SK-N-SH (cell line): Measurements from ENCODE around the gene NR1H4. TPM values are rescaled to one million over a fixed set of nuclear protein-coding genes. Genes with fewer than 3 reads are reported as not detected.

Source experiments
- CTCF ChIA-PET: fragments of 300-600, 350-600 bp; formaldehyde crosslinking; extraction: SDS; loops from one replicate; lab custom pipeline; 2021; lab: Yijun Ruan, JAX
- POLR2A ChIA-PET: fragments of 350-600 bp; sonication (Branson Sonifier 250); formaldehyde crosslinking; extraction: SDS; loops from one replicate; lab custom pipeline; 2020; ENCODE audit warnings: antibody characterized with exemption, inconsistent platforms; lab: Yijun Ruan, JAX
- DNase-seq: peaks from one replicate; pipeline ENCODE4 v3.0.0; 2012
- H2AFZ ChIP-seq: fragments of 200-600 bp; sonication (generic); 2 replicates; pipeline ENCODE4 v1.8.1; 2016; ENCODE audit warnings: antibody characterized with exemption, mild to moderate bottlenecking, low read depth
- H3F3A ChIP-seq: fragments of 200-600 bp; sonication (generic); replicated peaks from 2 replicates; pipeline ENCODE3; 2016; ENCODE audit warnings: antibody characterized with exemption, mild to moderate bottlenecking; ENCODE audit not compliant: insufficient read depth
- H3K27ac ChIP-seq, 2 experiments: fragments of 200-500 bp in 1 of 2; fragments of 200-600 bp in 1 of 2; sonication (Bioruptor generic) in 1 of 2; sonication (generic), shearing (Covaris generic) in 1 of 2; 2 replicates each; pipeline versions ENCODE4 v1.5.1 to v1.6.1; 2014 to 2016; ENCODE audit warnings: low read depth in 2 of 2, inconsistent platforms in 1 of 2, low read length in 1 of 2, mild to moderate bottlenecking in 1 of 2, mixed read lengths in 1 of 2
- H3K27me3 ChIP-seq: fragments of 200-600 bp; sonication (generic), shearing (Covaris generic); 2 replicates; pipeline ENCODE4 v1.6.1; 2016; ENCODE audit warnings: mixed run types; ENCODE audit not compliant: insufficient read depth
- H3K36me3 ChIP-seq, 2 experiments: fragments of 200-500 bp in 1 of 2; fragments of 200-600 bp in 1 of 2; sonication (Bioruptor generic) in 1 of 2; sonication (generic) in 1 of 2; replicated peaks in 1 of 2; 2 replicates each; pipeline versions ENCODE3 to v1.5.1; 2014 to 2016; ENCODE audit warnings: low read length in 1 of 2, mild to moderate bottlenecking in 1 of 2; ENCODE audit not compliant: insufficient read depth in 2 of 2, control insufficient read depth in 1 of 2
- H3K4me1 ChIP-seq, 2 experiments: fragments of 200-500 bp in 1 of 2; fragments of 200-600 bp in 1 of 2; sonication (Bioruptor generic) in 1 of 2; sonication (generic), shearing (Covaris generic) in 1 of 2; 2 replicates each; pipeline versions ENCODE4 v1.5.1 to v1.6.1; 2014 to 2016; ENCODE audit warnings: low read depth in 1 of 2, low read length in 1 of 2, mixed run types in 1 of 2; ENCODE audit not compliant: insufficient read depth in 2 of 2, control insufficient read depth in 1 of 2
- H3K4me2 ChIP-seq: fragments of 200-600 bp; sonication (generic), shearing (Covaris generic); 2 replicates; pipeline ENCODE4 v1.6.1; 2017; ENCODE audit warnings: mixed run types
- H3K4me3 ChIP-seq, 2 experiments: fragments of 200-500 bp in 1 of 2; fragments of 200-600 bp in 1 of 2; sonication (Bioruptor generic) in 1 of 2; sonication (generic), shearing (Covaris generic) in 1 of 2; 2 replicates each; pipeline versions ENCODE4 v1.5.1 to v1.8.1; 2014 to 2016; ENCODE audit warnings: low read depth in 2 of 2, inconsistent platforms in 1 of 2, low read length in 1 of 2, mild to moderate bottlenecking in 1 of 2, mixed read lengths in 1 of 2, moderate library complexity in 1 of 2
- H3K79me2 ChIP-seq: fragments of 200-600 bp; sonication (generic); 2 replicates; pipeline ENCODE4 v1.8.1; 2017; ENCODE audit warnings: mild to moderate bottlenecking; ENCODE audit not compliant: insufficient read depth
- H3K9ac ChIP-seq: fragments of 200-600 bp; sonication (generic); 2 replicates; pipeline ENCODE4 v1.6.1; 2017; ENCODE audit warnings: mixed run types
- H3K9me2 ChIP-seq: fragments of 200-600 bp; sonication (generic); 2 replicates; pipeline ENCODE4 v1.6.1; 2017; ENCODE audit warnings: mixed run types
- H3K9me3 ChIP-seq: fragments of 200-600 bp; sonication (generic); 2 replicates; pipeline ENCODE4 v1.6.1; 2017; ENCODE audit warnings: mixed run types, mild to moderate bottlenecking, moderate library complexity
- H4K20me1 ChIP-seq: fragments of 200-600 bp; sonication (generic); 2 replicates; pipeline ENCODE4 v1.6.1; 2017; ENCODE audit warnings: mild to moderate bottlenecking, mixed run types; ENCODE audit not compliant: insufficient read depth
- EZH2phosphoT487 ChIP-seq: fragments of 200-600 bp; sonication (generic); IDR thresholded peaks from 2 replicates; pipeline ENCODE4 v1.6.1; 2017; ENCODE audit warnings: low read depth, mixed run types, mild to moderate bottlenecking, antibody characterized with exemption, moderate library complexity, borderline replicate concordance
- FOXJ3 ChIP-seq: sonication (generic); formaldehyde crosslinking; IDR thresholded peaks from 2 replicates; pipeline ENCODE4 v1.5.1; 2020; ENCODE audit warnings: mild to moderate bottlenecking, missing genetic modification reagents
- MXI1 ChIP-seq: IDR thresholded peaks from 2 replicates; pipeline ENCODE4 v1.6.1; 2012; ENCODE audit warnings: mild to moderate bottlenecking, low read depth, low read length, improper control_type of control experiment
- NRF1 ChIP-seq: IDR thresholded peaks from 2 replicates; pipeline ENCODE4 v1.6.1; 2012; ENCODE audit warnings: low read depth, mild to moderate bottlenecking, low read length
- POLR2AphosphoS5 ChIP-seq: IDR thresholded peaks from 2 replicates; pipeline ENCODE4 v1.6.1; 2012; ENCODE audit warnings: low read depth, low read length
- RAD21 ChIP-seq: IDR thresholded peaks from 2 replicates; pipeline ENCODE4 v1.6.1; 2012; ENCODE audit warnings: mild to moderate bottlenecking, low read length
- RFX5 ChIP-seq: IDR thresholded peaks from 2 replicates; pipeline ENCODE4 v1.6.1; 2012; ENCODE audit warnings: mild to moderate bottlenecking, improper control_type of control experiment, low read length
- SIN3A ChIP-seq: IDR thresholded peaks from 2 replicates; pipeline ENCODE4 v1.6.1; 2012; ENCODE audit warnings: low read depth, mild to moderate bottlenecking, low read length, moderate library complexity, borderline replicate concordance
- SMC3 ChIP-seq: IDR thresholded peaks from 2 replicates; pipeline ENCODE4 v1.6.1; 2012; ENCODE audit warnings: low read depth, low read length, improper control_type of control experiment
- TAF1 ChIP-seq: IDR thresholded peaks from 2 replicates; pipeline ENCODE4 v1.6.1; 2012; ENCODE audit warnings: low read depth, mild to moderate bottlenecking, low read length, moderate library complexity, borderline replicate concordance
- TEAD4 ChIP-seq: IDR thresholded peaks from 2 replicates; pipeline ENCODE4 v1.4.0; 2012; ENCODE audit warnings: mild to moderate bottlenecking, borderline replicate concordance; ENCODE audit not compliant: insufficient read depth
- WGBS: methylation state at CpG from one replicate; pipeline ENCODE4 v1.1.6; 2017; ENCODE audit warnings: low lambda C conversion rate; 5-methylcytosine and 5-hydroxymethylcytosine counted together
- polyA plus RNA-seq, 3 experiments: library from polyadenylated mRNA; depleted of rRNA; stranded (reverse); fragments of >200 nt; gene quantifications; 2 replicates each; pipeline ENCODE4 v1.2.3, GENCODE V29; 2012
- TF ChIP-seq, protein P1 (sequence below): IDR thresholded peaks from 2 replicates; pipeline ENCODE4 v1.6.1; 2012; ENCODE audit warnings: mild to moderate bottlenecking, low read depth, low read length, moderate library complexity
- TF ChIP-seq, protein P2 (sequence below): IDR thresholded peaks from 2 replicates; pipeline ENCODE4 v1.4.0; 2012; ENCODE audit warnings: low read depth
- TF ChIP-seq, protein P3 (sequence below): fragments of 150-350 bp; IDR thresholded peaks from 2 replicates; pipeline ENCODE4 v1.6.1; 2016; ENCODE audit warnings: mild to moderate bottlenecking, low read depth, low read length
- TF ChIP-seq, protein P4 (sequence below): IDR thresholded peaks from 2 replicates; pipeline ENCODE4 v1.4.0; 2012; ENCODE audit warnings: low read depth, borderline replicate concordance
- TF ChIP-seq, protein P5 (sequence below): IDR thresholded peaks from 2 replicates; pipeline ENCODE4 v1.4.0; 2012; ENCODE audit warnings: low read depth, borderline replicate concordance

The NR1H4 gene
- polyA plus RNA-seq, 1 of the 3 experiments (the other 2 are of a cell fraction), result not detected

DNA sequence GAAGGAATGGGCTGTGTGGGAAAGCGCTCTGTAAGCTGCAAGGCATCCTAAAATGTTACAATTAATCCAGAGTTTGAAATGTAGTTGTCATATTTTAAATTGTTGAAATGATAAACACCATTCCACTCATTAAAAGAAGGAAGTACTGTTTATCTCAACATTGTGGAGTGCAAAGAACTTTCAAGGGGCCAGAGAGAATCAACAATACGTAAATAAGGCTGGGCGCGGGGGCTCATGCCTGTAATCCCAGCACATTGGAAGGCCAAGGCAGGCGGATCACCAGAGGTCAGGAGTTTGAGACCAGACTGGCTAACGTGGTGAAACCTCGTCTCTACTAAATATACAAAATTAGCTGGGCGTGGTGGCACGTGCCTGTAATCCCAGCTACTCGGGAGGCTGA lies 24.5 kb downstream of the NR1H4 start:
- H3K4me1 ChIP-seq, result no peaks in the 10 kb centered on the region
- TF ChIP-seq, protein P1, sequence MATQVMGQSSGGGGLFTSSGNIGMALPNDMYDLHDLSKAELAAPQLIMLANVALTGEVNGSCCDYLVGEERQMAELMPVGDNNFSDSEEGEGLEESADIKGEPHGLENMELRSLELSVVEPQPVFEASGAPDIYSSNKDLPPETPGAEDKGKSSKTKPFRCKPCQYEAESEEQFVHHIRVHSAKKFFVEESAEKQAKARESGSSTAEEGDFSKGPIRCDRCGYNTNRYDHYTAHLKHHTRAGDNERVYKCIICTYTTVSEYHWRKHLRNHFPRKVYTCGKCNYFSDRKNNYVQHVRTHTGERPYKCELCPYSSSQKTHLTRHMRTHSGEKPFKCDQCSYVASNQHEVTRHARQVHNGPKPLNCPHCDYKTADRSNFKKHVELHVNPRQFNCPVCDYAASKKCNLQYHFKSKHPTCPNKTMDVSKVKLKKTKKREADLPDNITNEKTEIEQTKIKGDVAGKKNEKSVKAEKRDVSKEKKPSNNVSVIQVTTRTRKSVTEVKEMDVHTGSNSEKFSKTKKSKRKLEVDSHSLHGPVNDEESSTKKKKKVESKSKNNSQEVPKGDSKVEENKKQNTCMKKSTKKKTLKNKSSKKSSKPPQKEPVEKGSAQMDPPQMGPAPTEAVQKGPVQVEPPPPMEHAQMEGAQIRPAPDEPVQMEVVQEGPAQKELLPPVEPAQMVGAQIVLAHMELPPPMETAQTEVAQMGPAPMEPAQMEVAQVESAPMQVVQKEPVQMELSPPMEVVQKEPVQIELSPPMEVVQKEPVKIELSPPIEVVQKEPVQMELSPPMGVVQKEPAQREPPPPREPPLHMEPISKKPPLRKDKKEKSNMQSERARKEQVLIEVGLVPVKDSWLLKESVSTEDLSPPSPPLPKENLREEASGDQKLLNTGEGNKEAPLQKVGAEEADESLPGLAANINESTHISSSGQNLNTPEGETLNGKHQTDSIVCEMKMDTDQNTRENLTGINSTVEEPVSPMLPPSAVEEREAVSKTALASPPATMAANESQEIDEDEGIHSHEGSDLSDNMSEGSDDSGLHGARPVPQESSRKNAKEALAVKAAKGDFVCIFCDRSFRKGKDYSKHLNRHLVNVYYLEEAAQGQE, result no peak
- no peak for TF ChIP-seq MXI1
- TF ChIP-seq, protein P2, sequence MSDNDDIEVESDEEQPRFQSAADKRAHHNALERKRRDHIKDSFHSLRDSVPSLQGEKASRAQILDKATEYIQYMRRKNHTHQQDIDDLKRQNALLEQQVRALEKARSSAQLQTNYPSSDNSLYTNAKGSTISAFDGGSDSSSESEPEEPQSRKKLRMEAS, result no peak
- no peak for TF ChIP-seq SMC3
- no peak overlapping the region for H3K27ac ChIP-seq
- H3K79me2 ChIP-seq, result no peaks in the 10 kb centered on the region
- H3K36me3 ChIP-seq, result no peaks in the 10 kb centered on the region
- ChIA-PET POLR2A (no interaction called here), CTCF (no interaction called here)
- no peaks in the 10 kb centered on the region for H3K27me3 ChIP-seq
- H3K9ac ChIP-seq, result no peak overlapping the region
- no peak overlapping the region for H3K4me3 ChIP-seq
- no peak overlapping the region for H3K4me2 ChIP-seq
- no peaks in the 10 kb centered on the region for H3K9me3 ChIP-seq
- H2AFZ ChIP-seq, result no peak overlapping the region
- no peak for DNase-seq
- no peaks in the 10 kb centered on the region for H4K20me1 ChIP-seq
- H3F3A ChIP-seq, result no peaks in the 10 kb centered on the region
- no peaks in the 10 kb centered on the region for H3K9me2 ChIP-seq
- 63% methylated on average over 10 of the region's 10 CpGs for WGBS

DNA sequence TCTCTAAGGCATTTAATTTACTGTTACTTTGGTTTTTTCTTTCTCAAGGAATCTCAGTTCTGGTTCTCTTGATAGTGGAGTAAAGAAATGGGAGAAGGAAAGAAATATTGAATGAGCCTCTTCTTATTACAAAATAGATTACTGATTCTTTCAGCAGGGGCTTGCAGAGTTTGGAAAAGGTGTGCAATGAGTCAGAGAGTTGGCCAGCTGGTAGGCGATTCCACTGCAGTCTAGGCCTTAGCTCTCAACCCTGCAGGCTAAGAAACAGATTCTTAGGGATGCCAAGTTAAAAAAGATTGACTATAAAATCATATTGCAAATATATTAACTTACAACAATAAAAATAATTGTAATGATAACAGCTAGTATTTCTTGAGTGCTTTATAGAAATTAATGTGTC lies 25.8 kb downstream of the NR1H4 start:
- no peak overlapping the region for H3K4me2 ChIP-seq
- no peaks in the 10 kb centered on the region for H3K9me3 ChIP-seq
- DNase-seq, result no peak
- no peak overlapping the region for H2AFZ ChIP-seq
- H3K36me3 ChIP-seq, result no peaks in the 10 kb centered on the region
- CTCF ChIA-PET, result no interaction called here
- H3K79me2 ChIP-seq, result no peaks in the 10 kb centered on the region
- 45% methylated on average over 1 of the region's 1 CpG for WGBS
- H3K27me3 ChIP-seq, result no peaks in the 10 kb centered on the region
- H3K9me2 ChIP-seq, result no peaks in the 10 kb centered on the region
- POLR2A ChIA-PET, result no interaction called here
- H3K4me3 ChIP-seq, result no peak overlapping the region
- H3K4me1 ChIP-seq, result no peaks in the 10 kb centered on the region
- H3K9ac ChIP-seq, result no peak overlapping the region
- no peaks in the 10 kb centered on the region for H3F3A ChIP-seq
- H4K20me1 ChIP-seq, result no peaks in the 10 kb centered on the region
- H3K27ac ChIP-seq, result no peak overlapping the region
- TF ChIP-seq, protein P1, result no peak
- no peak for TF ChIP-seq RAD21
- TF ChIP-seq POLR2AphosphoS5, result no peak
- TF ChIP-seq SIN3A, result no peak
- TF ChIP-seq TAF1, result no peak
- TF ChIP-seq FOXJ3 (CRISPR knock-in tag), result no peak
- no peak for TF ChIP-seq NRF1
- no peak for TF ChIP-seq EZH2phosphoT487
- no peak for TF ChIP-seq TEAD4
- TF ChIP-seq, protein P3, sequence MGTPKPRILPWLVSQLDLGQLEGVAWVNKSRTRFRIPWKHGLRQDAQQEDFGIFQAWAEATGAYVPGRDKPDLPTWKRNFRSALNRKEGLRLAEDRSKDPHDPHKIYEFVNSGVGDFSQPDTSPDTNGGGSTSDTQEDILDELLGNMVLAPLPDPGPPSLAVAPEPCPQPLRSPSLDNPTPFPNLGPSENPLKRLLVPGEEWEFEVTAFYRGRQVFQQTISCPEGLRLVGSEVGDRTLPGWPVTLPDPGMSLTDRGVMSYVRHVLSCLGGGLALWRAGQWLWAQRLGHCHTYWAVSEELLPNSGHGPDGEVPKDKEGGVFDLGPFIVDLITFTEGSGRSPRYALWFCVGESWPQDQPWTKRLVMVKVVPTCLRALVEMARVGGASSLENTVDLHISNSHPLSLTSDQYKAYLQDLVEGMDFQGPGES, result no peak
- TF ChIP-seq, protein P4, sequence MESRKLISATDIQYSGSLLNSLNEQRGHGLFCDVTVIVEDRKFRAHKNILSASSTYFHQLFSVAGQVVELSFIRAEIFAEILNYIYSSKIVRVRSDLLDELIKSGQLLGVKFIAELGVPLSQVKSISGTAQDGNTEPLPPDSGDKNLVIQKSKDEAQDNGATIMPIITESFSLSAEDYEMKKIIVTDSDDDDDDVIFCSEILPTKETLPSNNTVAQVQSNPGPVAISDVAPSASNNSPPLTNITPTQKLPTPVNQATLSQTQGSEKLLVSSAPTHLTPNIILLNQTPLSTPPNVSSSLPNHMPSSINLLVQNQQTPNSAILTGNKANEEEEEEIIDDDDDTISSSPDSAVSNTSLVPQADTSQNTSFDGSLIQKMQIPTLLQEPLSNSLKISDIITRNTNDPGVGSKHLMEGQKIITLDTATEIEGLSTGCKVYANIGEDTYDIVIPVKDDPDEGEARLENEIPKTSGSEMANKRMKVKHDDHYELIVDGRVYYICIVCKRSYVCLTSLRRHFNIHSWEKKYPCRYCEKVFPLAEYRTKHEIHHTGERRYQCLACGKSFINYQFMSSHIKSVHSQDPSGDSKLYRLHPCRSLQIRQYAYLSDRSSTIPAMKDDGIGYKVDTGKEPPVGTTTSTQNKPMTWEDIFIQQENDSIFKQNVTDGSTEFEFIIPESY, result no peak
- TF ChIP-seq RFX5, result no peak
- TF ChIP-seq, protein P5, sequence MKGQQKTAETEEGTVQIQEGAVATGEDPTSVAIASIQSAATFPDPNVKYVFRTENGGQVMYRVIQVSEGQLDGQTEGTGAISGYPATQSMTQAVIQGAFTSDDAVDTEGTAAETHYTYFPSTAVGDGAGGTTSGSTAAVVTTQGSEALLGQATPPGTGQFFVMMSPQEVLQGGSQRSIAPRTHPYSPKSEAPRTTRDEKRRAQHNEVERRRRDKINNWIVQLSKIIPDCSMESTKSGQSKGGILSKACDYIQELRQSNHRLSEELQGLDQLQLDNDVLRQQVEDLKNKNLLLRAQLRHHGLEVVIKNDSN, result no peak
